GM03348 (cell line): ENCODE results near the gene ANKMY2.
"Not testable (repeated sequence)": the region's sequence is repeated elsewhere in the genome, so short reads cannot be mapped to it uniquely, and the experiment has no call there.

Experiments
- DNase-seq: peaks from one replicate; pipeline ENCODE4 v3.0.0; 2012; ENCODE audit warnings: low spot score

ANKMY2 gene

DNA sequence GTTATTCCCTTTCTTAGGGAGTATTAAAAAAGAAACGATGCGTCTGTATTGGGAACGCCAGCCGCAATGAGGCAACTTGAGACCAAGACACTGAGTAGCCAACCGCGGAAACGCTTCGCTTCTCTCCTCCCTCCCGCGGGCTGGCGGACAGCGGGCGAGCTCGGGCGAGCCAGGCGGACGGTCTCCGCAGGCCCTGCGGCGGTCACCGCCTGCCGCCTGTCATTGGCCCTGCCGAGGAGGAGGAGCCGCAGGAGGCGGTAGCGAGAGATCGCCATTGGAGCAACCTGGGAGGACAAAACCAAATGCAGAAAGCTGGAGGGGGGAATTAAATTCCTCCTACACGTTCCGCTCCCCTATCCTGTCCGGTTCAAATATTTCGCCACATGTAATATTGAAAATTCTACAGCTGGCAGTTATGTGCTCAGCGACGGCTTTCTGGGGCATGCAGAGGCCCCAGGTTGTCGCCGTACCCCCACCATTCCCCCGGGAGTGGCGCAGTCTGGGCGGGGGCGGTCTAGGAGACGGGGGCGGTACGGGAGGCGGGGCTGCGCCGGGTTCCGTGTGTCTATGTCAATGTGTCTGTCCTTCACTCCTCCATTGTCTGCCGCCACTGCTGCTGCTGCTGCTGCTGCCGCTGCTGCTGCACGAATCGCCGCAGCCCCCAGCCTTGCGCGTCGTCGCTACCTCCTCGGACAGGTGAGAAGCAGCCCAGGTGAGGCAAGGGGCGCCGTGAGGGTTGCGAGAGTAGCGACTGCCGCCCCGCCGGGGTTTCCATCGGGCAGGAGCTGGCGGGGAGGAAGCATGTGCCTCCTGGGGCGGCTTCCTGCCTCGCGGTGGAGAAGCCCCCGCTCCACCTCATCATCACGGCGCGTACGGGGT lies at the start of gene ANKMY2, which contains the start of gene BZW2:
TSS of gene ANKMY2 (minus strand) at position 162 of the 879 bp plus-strand sequence. CDS start 181 bp downstream, outside the sequence.
TSS of gene BZW2 (plus strand) at position 589 of the 879 bp plus-strand sequence. CDS start 19,263 bp downstream, outside the sequence.
- DNase-seq: peak; percentile 97

DNA sequence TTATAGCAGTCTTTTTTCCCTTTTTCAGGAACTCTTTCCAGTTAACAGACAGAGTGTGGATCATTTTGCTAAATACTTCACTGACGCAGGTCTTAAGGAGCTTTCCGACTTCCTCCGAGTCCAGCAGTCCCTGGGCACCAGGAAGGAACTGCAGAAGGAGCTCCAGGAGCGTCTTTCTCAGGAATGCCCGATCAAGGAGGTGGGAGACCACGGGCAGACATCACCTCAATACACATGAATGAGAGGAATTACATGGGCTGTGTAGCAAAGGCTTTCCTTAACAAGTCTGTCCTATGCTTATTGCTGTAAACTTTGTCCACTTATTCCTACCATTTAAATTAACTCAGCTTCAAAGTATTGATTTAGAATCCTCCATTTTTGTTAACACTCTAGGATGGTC lies 49.3 kb upstream of the ANKMY2 start:
- DNase-seq: no peak

GRCh38 chr7:16693601-16694318 lies 48.2 kb upstream of the ANKMY2 start:
- no peak for DNase-seq

DNA sequence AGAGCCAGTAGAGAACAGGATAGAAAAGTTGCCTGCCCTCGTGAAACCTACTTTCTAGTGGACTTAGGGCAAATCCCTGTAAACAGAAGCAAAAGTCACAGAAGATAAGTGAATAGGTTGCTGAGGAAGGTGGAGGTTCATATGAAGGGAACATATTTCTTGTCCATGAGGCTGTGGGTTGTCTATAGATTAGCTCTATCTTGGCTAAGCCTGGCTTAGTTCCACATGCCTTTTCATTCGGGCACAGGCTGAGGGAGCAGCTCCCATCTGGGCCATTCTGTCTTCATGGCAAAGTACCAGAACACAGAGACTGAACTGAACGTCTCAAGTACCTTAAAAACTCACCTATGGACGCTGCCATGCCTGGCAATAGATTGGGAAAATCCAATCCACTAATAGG lies 45.7 kb upstream of the ANKMY2 start:
- no peak for DNase-seq

GRCh38 chr7:16688249-16688648 lies 42.7 kb upstream of the ANKMY2 start:
- no peak for DNase-seq

GRCh38 chr7:16685535-16685934 lies 40.0 kb upstream of the ANKMY2 start:
- DNase-seq: no peak

DNA sequence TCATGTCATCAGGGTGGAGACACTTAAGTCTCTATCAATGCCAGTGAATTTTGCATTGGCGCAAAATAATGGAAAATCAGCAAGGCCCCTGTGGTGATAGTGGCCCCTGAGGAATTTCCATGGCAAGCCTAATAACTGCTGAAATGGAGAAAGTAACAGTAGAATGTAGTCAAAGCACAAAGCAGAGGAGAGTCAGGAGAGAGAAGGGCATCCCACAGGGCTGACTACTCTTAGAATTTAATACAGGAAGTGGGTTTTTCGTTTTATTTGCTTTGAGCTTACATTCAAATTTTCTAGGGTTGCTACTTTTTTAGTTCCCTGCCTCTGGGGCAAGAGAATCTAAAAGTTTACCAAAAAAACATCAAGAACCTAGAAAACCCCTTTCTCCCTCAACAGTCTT lies 39.4 kb upstream of the ANKMY2 start:
- DNase-seq: no peak

DNA sequence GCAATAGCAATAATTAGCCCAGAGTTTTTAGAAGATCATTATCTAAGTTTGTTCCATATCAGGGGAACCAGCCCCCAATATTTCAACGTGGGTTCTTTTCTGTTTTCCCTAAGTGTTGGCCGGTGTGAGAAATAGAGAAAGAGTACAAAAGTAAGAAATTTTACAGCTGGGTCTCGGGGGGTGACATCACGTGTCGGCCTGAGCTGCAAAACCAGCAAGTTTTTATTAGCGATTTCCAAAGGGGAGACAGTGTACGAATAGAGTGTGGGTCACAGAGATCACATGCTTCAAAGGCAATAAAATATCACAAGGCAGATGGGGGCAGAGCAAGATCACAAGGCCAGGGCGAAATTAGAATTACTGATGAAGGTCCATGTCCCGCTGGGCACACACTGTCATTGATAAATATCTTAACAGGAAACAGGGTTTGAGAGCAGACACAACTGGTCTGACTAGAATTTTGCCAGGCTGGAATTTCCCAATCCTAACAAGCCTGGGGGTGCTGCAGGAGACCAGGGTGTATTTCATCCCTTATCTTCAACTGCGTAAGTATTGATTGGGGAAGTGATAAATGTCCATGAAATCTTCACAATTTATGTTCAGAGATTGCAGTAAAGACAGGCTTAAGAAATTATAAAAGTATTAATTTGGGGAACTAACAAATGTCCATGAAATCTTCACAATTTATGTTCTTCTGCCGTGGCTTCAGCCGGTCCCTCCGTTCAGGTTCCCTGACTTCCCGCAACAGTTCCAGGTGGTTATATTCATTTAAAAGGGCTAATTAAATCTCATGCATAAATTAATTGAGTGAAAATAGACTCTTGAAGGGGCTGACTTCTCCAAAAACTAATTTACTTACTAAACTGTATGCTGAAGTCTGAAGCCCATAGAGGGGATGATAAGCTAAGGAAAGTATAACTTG lies 33.4 kb upstream of the ANKMY2 start:
- DNase-seq: not testable (repeated sequence)

DNA sequence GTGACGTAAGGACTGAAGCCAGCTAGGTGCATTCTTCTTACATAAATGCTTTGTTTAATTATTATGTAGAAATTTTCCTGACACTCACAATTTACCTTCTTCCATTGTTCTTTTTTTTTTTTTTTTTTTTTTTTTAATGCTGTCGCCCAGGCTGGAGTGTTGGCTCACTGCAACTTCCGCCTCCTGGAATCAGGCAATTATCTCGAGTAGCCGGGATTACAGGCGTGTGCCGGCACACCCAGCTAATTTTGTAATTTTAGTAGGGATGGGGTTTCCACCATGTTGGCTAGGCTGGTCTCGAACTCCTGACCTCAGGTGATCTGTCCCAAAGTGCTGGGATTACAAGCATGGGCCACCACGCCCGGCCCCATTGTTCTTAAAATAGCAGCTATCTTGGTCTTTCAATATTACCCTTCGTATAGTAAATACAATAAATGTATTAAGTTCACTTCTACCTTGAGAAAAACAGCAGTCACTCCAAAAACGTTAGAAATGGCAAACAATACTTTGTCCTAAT lies 32.5 kb upstream of the ANKMY2 start:
- no peak for DNase-seq

GRCh38 chr7:16675277-16675676 lies 29.7 kb upstream of the ANKMY2 start:
- DNase-seq: no peak

- DNase-seq: no peak
These were observed 26.3 kb upstream of the ANKMY2 start for GRCh38 chr7:16671811-16672210.

DNA sequence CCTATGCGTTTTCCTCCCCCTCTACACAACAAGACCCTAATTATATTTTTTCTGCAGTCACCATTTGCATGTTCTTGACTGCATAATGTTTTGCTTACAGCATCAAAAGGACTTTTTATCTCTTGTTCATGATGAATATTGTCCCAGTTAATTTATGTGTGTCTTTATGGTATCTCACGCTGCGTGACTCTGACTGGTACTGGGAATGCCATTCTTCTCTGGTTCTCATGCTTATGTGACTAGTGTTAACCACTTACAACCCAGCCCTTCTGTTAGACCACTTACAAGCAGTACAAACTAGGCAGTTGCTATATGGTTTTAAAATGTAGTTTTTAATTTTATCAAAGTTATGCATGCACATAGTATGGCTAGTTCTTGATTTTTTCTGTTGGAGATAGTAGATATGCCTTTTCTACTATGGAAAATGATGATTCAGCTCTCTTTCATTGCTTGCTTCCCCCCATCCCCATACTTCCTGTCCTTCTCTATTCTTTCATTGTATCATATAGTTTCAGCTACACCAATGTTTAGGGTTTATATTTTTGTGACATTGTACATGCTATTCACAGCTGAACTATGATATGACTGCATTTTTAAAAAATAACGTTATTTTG lies 25.3 kb upstream of the ANKMY2 start:
- no peak for DNase-seq

DNA sequence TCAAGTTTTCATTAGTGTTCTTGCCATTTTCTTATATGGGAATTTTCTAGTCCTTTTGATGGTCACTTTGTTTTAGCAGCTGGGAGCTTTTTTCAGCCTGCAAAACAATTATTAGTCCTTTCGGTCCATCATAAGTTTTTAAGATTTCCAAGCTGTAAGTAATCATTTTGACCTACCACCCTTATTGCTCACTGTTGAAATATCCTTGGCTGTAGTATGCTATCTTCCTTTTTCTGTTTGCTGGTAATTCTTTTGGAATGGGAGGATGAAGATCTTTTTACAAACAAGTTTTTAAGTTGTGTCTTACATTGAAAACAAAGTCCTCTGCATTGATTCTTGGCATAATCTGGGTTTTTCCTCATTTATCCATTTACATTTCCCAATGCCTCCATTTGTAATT lies 24.5 kb upstream of the ANKMY2 start:
- DNase-seq: peak; percentile 55

- no peak for DNase-seq
These were observed 24.0 kb upstream of the ANKMY2 start for GRCh38 chr7:16669581-16669980.

- no peak for DNase-seq
These were observed 23.4 kb upstream of the ANKMY2 start for GRCh38 chr7:16668978-16669377.

DNA sequence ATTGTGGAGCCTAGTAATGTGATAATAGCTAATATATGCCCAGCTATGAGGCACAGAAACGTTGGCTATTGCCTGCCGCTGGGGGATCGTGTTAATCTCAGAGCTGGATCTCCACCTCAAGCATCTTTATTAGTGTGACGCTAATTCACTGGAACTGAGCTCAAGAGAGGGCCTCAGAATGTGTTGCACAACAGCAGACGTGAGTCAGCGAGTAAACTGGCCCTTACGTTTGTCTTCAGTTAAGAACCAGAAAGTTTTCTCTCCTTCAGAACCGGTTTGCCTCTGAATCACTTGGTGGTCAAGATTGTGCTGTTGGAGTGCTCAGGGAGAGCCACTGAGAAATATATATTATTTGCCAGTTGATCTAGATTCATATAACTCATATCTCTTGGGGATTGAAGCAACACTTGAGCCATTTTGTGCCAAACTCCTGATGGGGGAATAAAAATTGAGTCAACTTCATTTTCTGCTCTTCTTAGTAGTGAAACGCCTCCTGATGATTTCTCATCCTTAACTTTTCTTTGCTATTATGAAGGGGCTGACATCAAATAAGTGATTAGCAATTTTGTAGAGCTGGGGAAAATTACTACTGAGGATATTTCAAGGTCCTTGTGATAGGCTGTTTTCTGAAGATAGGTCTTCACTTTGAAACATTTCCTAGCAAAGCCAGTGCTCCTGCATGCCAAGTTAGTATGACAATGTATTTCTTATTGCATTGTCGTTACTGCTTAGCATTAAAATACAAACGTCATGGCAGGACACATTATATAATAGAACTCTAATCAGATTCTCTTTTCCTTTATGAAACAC lies 22.7 kb upstream of the ANKMY2 start:
- DNase-seq: peak; percentile 89

DNA sequence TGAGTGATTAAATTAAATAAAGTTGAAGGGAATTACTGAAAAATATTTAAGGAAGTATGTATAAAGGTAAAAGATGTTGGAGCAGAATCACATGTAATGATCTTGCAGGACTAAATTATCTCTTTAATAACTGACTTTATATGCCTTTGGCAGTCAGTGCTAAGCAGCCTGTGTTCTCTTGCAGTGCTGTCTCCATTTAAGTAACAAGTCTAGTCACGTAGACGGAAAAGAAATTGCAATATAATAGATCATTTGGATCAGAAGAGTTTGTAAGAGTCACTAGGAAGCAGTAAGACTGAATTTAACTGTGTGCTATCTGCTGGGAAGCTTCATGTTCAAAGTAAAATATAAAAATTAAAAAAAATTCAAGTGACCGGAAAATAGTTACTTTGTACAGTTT lies 21.8 kb upstream of the ANKMY2 start:
- DNase-seq: no peak

DNA sequence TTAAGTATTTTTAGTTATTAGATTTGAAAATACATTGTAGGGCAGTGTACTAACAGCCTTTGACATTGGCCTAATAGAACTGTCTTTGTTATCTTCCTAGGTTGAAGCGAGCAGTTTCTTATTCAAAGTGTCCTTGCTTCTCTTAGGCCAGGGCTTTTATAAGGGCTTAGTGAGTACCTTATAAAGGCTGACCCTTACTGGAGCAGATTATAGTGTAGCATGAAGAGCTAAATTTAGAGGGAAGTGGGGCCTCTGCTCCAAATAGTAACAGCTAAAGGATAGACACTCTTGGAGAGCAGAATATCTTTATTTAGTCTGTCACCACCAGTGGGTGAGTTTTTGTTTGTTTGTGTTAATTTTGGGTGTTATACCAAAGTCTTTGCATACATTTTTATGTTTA lies 16.4 kb upstream of the ANKMY2 start:
- no peak for DNase-seq

- DNase-seq: no peak
These were observed 15.3 kb upstream of the ANKMY2 start for GRCh38 chr7:16660702-16661464.
